HCT116 (cell line): ENCODE data around the gene ZPR1. TPM values are rescaled to one million over a fixed set of nuclear protein-coding genes. Genes with fewer than 3 reads are reported as not detected.

Source experiments
- ATAC-seq: fragments of 200-7000 bp; cut with Tn5 transposase; 2 replicates; pipeline ENCODE4 v1.9.1; 2020; ENCODE audit warnings: mild to moderate bottlenecking, moderate library complexity
- BruUV-seq: library from RNA; stranded (reverse); fragments of 400-500 nt; replicated peaks from 2 replicates; lab custom pipeline; 2021; lab: Mats Ljungman, UMichigan
- CTCF ChIA-PET: fragments of 300-600 bp; sonication (Branson Sonifier 250); formaldehyde crosslinking; loops from one replicate; lab custom pipeline; 2021; ENCODE audit warnings: antibody characterized with exemption; lab: Charles Lee
- POLR2A ChIA-PET: fragments of 300-600, 350-600 bp; sonication (Branson Sonifier 250); formaldehyde crosslinking; loops from one replicate; lab custom pipeline; 2021; ENCODE audit warnings: antibody characterized with exemption; lab: Charles Lee
- RAD21 ChIA-PET, 2 experiments: fragments of 300-600 bp; sonication (Branson Sonifier 250); formaldehyde crosslinking; loops; one replicate each; lab custom pipeline; 2023; ENCODE audit warnings: low total read pairs in 2 of 2; ENCODE audit not compliant: uncharacterized antibody in 2 of 2, unreplicated experiment in 2 of 2, low non-redundant PET in 1 of 2; lab: Charles Lee
- DNase-seq: peaks from one replicate; pipeline ENCODE4 v3.0.0-alpha.2; 2010; ENCODE audit warnings: low read depth, low spot score
- H2AFZ ChIP-seq: fragments of 200-600 bp; shearing (Covaris generic), sonication (generic); 2 replicates; pipeline ENCODE4 v1.6.1; 2017; ENCODE audit warnings: low read depth, mixed run types, mixed read lengths, antibody characterized with exemption, low read length; ENCODE audit not compliant: poor library complexity, severe bottlenecking
- H3K27ac ChIP-seq: 2 replicates; pipeline ENCODE4 v1.5.1; 2012; ENCODE audit warnings: low read depth, low read length
- H3K27me3 ChIP-seq: fragments of 200-600 bp; sonication (generic); 2 replicates; pipeline ENCODE4 v1.6.1; 2016; ENCODE audit warnings: mixed run types, low read length, mixed read lengths; ENCODE audit not compliant: insufficient read depth
- H3K36me3 ChIP-seq, 2 experiments: fragments of 200-500 bp in 1 of 2; fragments of 200-600 bp in 1 of 2; sonication (Bioruptor generic) in 1 of 2; sonication (generic) in 1 of 2; 2 replicates each; pipeline versions ENCODE4 v1.5.1 to v1.6.1; 2014 to 2016; ENCODE audit warnings: low read length in 2 of 2, inconsistent platforms in 1 of 2, mixed read lengths in 1 of 2, mixed run types in 1 of 2; ENCODE audit not compliant: insufficient read depth in 2 of 2, control insufficient read depth in 1 of 2
- H3K4me1 ChIP-seq, 2 experiments: fragments of 200-600 bp in 1 of 2; sonication (generic) in 1 of 2; 2 replicates each; pipeline versions ENCODE4 v1.5.1 to v1.6.1; 2012 to 2017; ENCODE audit warnings: low read length in 2 of 2, inconsistent platforms in 1 of 2, mild to moderate bottlenecking in 1 of 2, mixed read lengths in 1 of 2, mixed run types in 1 of 2, moderate library complexity in 1 of 2; ENCODE audit not compliant: insufficient read depth in 2 of 2, control insufficient read depth in 1 of 2
- H3K4me2 ChIP-seq: fragments of 200-600 bp; sonication (generic); 2 replicates; pipeline ENCODE4 v1.6.1; 2017; ENCODE audit warnings: mixed run types, low read length, mixed read lengths
- H3K4me3 ChIP-seq, 2 experiments: fragments of 200-600 bp in 1 of 2; sonication (generic) in 1 of 2; replicated peaks in 1 of 2; 2 replicates each; pipeline ENCODE4 v1.5.1; 2011 to 2016; ENCODE audit warnings: low read length in 2 of 2, control low read depth in 1 of 2, low read depth in 1 of 2, mild to moderate bottlenecking in 1 of 2, mixed read lengths in 1 of 2, mixed run types in 1 of 2
- H3K79me2 ChIP-seq: fragments of 200-600 bp; sonication (generic); 2 replicates; pipeline ENCODE4 v1.6.1; 2017; ENCODE audit warnings: mild to moderate bottlenecking, mixed run types, low read length, moderate library complexity, mixed read lengths; ENCODE audit not compliant: insufficient read depth
- H3K9ac ChIP-seq: fragments of 200-600 bp; sonication (generic); 2 replicates; pipeline ENCODE4 v1.6.1; 2016; ENCODE audit warnings: low read length, mixed read lengths
- H3K9me2 ChIP-seq: fragments of 200-600 bp; sonication (generic), shearing (Covaris generic); 2 replicates; pipeline ENCODE4 v1.6.1; 2017; ENCODE audit warnings: mixed run types, mild to moderate bottlenecking, moderate library complexity; ENCODE audit not compliant: insufficient read depth
- H3K9me3 ChIP-seq, 2 experiments: fragments of 200-500 bp in 1 of 2; fragments of 200-600 bp in 1 of 2; sonication (Bioruptor generic) in 1 of 2; sonication (generic) in 1 of 2; 2 replicates each; pipeline ENCODE4 v1.6.1; 2014 to 2017; ENCODE audit warnings: low read length in 2 of 2, mixed read lengths in 2 of 2, inconsistent platforms in 1 of 2, low read depth in 1 of 2, mild to moderate bottlenecking in 1 of 2, mixed run types in 1 of 2, moderate library complexity in 1 of 2; ENCODE audit not compliant: control insufficient read depth in 1 of 2, insufficient read depth in 1 of 2
- H4K20me1 ChIP-seq: fragments of 200-600 bp; sonication (generic), shearing (Covaris generic); 2 replicates; pipeline ENCODE4 v1.6.1; 2017; ENCODE audit warnings: mixed run types, mild to moderate bottlenecking, moderate library complexity; ENCODE audit not compliant: insufficient read depth
- CBX3 ChIP-seq: IDR thresholded peaks from 2 replicates; pipeline ENCODE4 v1.6.1; 2012; ENCODE audit warnings: low read depth
- RAD21 ChIP-seq: IDR thresholded peaks from 2 replicates; pipeline ENCODE4 v1.6.1; 2012; ENCODE audit warnings: low read depth, mild to moderate bottlenecking
- intact Hi-C: fragments of 100-400 bp; cut with micrococcal nuclease; formaldehyde crosslinking; loops from 2 replicates; pipeline ENCODE4 v1.10.0; 2022
- total RNA-seq: library from RNA; stranded (reverse); gene quantifications from one replicate; pipeline ENCODE4 v1.2.1, GENCODE V29; 2021; ENCODE audit not compliant: unreplicated experiment
- TF ChIP-seq, protein P1 (sequence below), 3 experiments: fragments of 200-600 bp in 1 of 3; sonication (generic) in 1 of 3; IDR thresholded peaks in 2 of 3; conservative IDR thresholded peaks in 1 of 3; 2 replicates each; pipeline ENCODE4 v1.5.1; 2012 to 2017; ENCODE audit warnings: low read depth in 2 of 3, low read length in 2 of 3, antibody characterized with exemption in 1 of 3, borderline replicate concordance in 1 of 3, control low read depth in 1 of 3, mild to moderate bottlenecking in 1 of 3, mixed read lengths in 1 of 3, mixed run types in 1 of 3, moderate library complexity in 1 of 3; ENCODE audit not compliant: insufficient read depth in 1 of 3

The ZPR1 gene
- total RNA-seq, 1 experiment from 2014 or later, result 56.3 TPM

DNA sequence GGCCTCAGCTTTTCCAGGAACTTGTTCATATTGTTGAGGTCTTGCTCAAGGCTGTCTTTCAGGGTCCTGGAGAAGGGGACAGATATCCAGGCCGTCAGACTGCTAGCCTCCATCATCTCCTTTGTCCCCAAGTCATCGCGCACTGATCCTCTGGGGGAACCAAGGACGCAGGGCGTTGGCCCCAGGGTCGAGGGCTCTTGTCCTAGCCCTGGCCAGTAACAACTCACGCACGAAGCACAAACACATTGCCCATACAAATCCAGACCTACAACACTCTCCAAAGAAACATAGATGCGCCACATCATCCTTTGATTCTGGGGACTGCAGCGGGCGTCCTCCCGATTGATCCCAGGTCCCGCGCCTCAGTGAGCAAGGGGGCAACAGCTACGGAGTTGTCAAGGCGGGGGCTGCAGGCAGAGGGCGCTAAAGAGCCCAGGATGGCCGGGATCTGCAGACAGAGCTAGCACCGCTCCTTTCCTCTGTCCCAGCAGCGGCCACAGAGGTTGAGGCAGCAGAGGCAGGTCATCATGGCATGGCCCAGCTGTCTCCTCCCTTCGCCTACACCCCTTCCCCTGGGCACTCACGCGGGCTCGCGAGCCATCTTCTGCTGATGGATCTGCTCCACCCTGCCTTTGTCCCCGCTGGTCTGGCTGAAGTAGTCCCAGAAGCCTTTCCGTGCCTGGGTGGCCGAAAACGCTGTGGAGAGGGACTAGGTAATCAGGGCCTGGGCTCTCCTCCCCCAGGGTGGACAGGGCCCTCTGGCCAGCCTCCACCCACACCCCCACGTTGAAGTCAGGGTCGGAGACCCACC is 3.4 kb upstream of the ZPR1 start:
- POLR2A ChIA-PET, result interaction anchor here (0.6 to 1.4 kb wide), 2 partner anchors 45 to 307 kb away, joined by 5 to 9 read pairs; partner anchors contain the start of gene SIK3
- TF ChIP-seq CBX3 (no peak), RAD21 (peak; percentile 81)
- TF ChIP-seq, protein P1, sequence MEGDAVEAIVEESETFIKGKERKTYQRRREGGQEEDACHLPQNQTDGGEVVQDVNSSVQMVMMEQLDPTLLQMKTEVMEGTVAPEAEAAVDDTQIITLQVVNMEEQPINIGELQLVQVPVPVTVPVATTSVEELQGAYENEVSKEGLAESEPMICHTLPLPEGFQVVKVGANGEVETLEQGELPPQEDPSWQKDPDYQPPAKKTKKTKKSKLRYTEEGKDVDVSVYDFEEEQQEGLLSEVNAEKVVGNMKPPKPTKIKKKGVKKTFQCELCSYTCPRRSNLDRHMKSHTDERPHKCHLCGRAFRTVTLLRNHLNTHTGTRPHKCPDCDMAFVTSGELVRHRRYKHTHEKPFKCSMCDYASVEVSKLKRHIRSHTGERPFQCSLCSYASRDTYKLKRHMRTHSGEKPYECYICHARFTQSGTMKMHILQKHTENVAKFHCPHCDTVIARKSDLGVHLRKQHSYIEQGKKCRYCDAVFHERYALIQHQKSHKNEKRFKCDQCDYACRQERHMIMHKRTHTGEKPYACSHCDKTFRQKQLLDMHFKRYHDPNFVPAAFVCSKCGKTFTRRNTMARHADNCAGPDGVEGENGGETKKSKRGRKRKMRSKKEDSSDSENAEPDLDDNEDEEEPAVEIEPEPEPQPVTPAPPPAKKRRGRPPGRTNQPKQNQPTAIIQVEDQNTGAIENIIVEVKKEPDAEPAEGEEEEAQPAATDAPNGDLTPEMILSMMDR (IDR thresholded peaks at IDR 0.05 in 2 of 3, conservative IDR thresholded peaks at IDR 0.05 in 1 of 3; ENCODE audit: borderline replicate concordance in 1 of 3, insufficient read depth in 1 of 3, low read depth in 2 of 3, low read length in 2 of 3), result peak; percentile 82 to 92 (median 89)
- TF ChIP-seq, all 23 proteins: peak for 2
- ATAC-seq (peak; percentile 79), DNase-seq (peak; percentile 35)
- Histone ChIP-seq H2AFZ (peak overlapping the region; percentile 57), H3K27me3 (no peaks in the 10 kb centered on the region), H3K9ac (no peak overlapping the region), H3K9me3 (no peaks in the 10 kb centered on the region), H3K36me3 (peaks cover 0 to 3% of the 10 kb centered on the region in 2 experiments; a peak in 2 of 4 replicates), H3K79me2 (peaks cover 17% of the 10 kb centered on the region), H3K4me1 (peaks cover 12 to 38% of the 10 kb centered on the region in 2 experiments), H3K9me2 (no peaks in the 10 kb centered on the region), H3K4me3 (no peak overlapping the region), H3K27ac (no peak overlapping the region), H3K4me2 (peak overlapping the region; percentile 31; the same call in 1 of the 2 replicates), H4K20me1 (no peaks in the 10 kb centered on the region)
- no TSS peak for BruUV-seq
- ChIA-PET CTCF (interaction anchor here (0.6 to 2.9 kb wide), 25 partner anchors 8 to 435 kb away, joined by 3 to 58 read pairs (median 4); partner anchors contain the start of genes APOA1, PAFAH1B2 and SIK3), RAD21 (interaction anchor here (0.9 to 1.1 kb wide), 4 partner anchors 45 to 436 kb away, joined by 3 to 14 read pairs (median 6); no protein-coding TSS in a partner anchor)
- intact Hi-C loops, result loop anchor here (1.0 to 5.0 kb wide), 3 partner anchors 45 to 436 kb away; no protein-coding TSS in a partner anchor
